HL-60 (cell line): ENCODE data around the gene HOOK2.

Experiments used
- DNase-seq, 2 experiments: peaks; one replicate each; pipeline ENCODE4 v3.0.0-alpha.2; 2010 to 2020; ENCODE audit warnings: low read depth in 1 of 2, low spot score in 1 of 2
- H3K27ac ChIP-seq: fragments of 250-450 bp; sonication (Bioruptor Pico); replicated peaks from 2 replicates; pipeline ENCODE4 v1.5.1; 2020; ENCODE audit warnings: mild to moderate bottlenecking, moderate library complexity
- H3K27me3 ChIP-seq: fragments of 250-450 bp; sonication (Bioruptor Pico); 2 replicates; pipeline ENCODE4 v1.5.1; 2021; ENCODE audit warnings: mild to moderate bottlenecking, moderate library complexity; ENCODE audit not compliant: insufficient read depth, poor library complexity, severe bottlenecking
- H3K4me3 ChIP-seq: replicated peaks from 2 replicates; pipeline ENCODE4 v1.5.1; 2011; ENCODE audit warnings: mild to moderate bottlenecking, control low read depth, low read length; ENCODE audit not compliant: insufficient read depth
- GABPA ChIP-seq: IDR thresholded peaks from 2 replicates; pipeline ENCODE4 v1.6.1; 2012; ENCODE audit warnings: low read depth
- POLR2AphosphoS5 ChIP-seq: IDR thresholded peaks from 2 replicates; pipeline ENCODE4 v1.6.1; 2012; ENCODE audit warnings: low read depth
- SPI1 ChIP-seq: IDR thresholded peaks from 2 replicates; pipeline ENCODE4 v1.6.1; 2012; ENCODE audit warnings: low read depth, mild to moderate bottlenecking, borderline replicate concordance
- TF ChIP-seq, protein P1 (sequence below): IDR thresholded peaks from 2 replicates; pipeline ENCODE4 v1.6.1; 2012; ENCODE audit warnings: low read depth; ENCODE audit not compliant: insufficient replicate concordance
- TF ChIP-seq, protein P2 (sequence below): IDR thresholded peaks from one replicate; pipeline ENCODE4 v1.5.1; 2011; ENCODE audit warnings: low read length, control low read depth, inconsistent platforms; ENCODE audit not compliant: insufficient read depth

Gene HOOK2

DNA sequence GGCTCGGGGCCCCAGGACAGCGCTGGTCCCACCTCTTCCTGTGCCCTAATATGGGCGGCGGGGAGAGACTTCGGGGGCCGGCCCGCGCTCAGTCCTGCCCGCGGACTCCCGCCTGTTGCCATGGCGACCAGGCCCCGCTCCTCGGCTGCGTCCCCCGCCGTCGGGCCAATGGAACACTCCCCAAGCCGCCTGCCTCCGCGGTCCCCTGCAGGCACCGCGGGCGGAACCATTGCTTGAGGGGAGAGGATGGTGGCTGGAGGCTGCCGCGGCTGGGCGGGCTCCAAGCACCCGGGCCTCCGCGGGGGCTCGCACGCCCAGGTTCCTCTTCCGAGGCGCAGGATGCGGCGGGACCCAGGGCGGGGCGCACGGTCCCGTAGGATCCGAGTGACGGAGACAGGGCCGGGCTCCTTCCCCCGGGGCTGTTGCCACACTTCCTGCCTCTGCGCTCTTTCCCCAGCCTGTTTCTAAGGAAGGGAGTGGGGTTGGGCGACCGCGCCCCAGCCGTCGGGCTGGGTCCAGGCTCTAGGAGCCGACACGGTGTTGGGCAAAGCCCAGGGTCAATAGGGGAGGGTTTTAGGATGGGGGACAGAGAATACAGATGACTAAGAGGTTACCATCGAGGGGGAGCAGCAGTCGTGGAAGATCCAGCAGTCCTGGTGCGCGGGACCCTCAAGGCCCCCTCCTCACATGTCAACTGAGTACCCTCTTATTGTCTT lies 14.7 kb upstream of the HOOK2 start:
- DNase-seq: peak; percentile 99
- peak overlapping the region; percentile 91 for H3K4me3 ChIP-seq
- no peaks in the 10 kb centered on the region for H3K27me3 ChIP-seq
- H3K27ac ChIP-seq: peak overlapping the region; percentile 95
- TF ChIP-seq, protein P1, sequence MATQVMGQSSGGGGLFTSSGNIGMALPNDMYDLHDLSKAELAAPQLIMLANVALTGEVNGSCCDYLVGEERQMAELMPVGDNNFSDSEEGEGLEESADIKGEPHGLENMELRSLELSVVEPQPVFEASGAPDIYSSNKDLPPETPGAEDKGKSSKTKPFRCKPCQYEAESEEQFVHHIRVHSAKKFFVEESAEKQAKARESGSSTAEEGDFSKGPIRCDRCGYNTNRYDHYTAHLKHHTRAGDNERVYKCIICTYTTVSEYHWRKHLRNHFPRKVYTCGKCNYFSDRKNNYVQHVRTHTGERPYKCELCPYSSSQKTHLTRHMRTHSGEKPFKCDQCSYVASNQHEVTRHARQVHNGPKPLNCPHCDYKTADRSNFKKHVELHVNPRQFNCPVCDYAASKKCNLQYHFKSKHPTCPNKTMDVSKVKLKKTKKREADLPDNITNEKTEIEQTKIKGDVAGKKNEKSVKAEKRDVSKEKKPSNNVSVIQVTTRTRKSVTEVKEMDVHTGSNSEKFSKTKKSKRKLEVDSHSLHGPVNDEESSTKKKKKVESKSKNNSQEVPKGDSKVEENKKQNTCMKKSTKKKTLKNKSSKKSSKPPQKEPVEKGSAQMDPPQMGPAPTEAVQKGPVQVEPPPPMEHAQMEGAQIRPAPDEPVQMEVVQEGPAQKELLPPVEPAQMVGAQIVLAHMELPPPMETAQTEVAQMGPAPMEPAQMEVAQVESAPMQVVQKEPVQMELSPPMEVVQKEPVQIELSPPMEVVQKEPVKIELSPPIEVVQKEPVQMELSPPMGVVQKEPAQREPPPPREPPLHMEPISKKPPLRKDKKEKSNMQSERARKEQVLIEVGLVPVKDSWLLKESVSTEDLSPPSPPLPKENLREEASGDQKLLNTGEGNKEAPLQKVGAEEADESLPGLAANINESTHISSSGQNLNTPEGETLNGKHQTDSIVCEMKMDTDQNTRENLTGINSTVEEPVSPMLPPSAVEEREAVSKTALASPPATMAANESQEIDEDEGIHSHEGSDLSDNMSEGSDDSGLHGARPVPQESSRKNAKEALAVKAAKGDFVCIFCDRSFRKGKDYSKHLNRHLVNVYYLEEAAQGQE: no peak
- TF ChIP-seq, protein P2, sequence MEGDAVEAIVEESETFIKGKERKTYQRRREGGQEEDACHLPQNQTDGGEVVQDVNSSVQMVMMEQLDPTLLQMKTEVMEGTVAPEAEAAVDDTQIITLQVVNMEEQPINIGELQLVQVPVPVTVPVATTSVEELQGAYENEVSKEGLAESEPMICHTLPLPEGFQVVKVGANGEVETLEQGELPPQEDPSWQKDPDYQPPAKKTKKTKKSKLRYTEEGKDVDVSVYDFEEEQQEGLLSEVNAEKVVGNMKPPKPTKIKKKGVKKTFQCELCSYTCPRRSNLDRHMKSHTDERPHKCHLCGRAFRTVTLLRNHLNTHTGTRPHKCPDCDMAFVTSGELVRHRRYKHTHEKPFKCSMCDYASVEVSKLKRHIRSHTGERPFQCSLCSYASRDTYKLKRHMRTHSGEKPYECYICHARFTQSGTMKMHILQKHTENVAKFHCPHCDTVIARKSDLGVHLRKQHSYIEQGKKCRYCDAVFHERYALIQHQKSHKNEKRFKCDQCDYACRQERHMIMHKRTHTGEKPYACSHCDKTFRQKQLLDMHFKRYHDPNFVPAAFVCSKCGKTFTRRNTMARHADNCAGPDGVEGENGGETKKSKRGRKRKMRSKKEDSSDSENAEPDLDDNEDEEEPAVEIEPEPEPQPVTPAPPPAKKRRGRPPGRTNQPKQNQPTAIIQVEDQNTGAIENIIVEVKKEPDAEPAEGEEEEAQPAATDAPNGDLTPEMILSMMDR: no peak
- TF ChIP-seq POLR2AphosphoS5: peak; percentile 63
- TF ChIP-seq GABPA: peak; percentile 73
- TF ChIP-seq SPI1: peak; percentile 50; the same call in 1 of the 2 replicates

DNA sequence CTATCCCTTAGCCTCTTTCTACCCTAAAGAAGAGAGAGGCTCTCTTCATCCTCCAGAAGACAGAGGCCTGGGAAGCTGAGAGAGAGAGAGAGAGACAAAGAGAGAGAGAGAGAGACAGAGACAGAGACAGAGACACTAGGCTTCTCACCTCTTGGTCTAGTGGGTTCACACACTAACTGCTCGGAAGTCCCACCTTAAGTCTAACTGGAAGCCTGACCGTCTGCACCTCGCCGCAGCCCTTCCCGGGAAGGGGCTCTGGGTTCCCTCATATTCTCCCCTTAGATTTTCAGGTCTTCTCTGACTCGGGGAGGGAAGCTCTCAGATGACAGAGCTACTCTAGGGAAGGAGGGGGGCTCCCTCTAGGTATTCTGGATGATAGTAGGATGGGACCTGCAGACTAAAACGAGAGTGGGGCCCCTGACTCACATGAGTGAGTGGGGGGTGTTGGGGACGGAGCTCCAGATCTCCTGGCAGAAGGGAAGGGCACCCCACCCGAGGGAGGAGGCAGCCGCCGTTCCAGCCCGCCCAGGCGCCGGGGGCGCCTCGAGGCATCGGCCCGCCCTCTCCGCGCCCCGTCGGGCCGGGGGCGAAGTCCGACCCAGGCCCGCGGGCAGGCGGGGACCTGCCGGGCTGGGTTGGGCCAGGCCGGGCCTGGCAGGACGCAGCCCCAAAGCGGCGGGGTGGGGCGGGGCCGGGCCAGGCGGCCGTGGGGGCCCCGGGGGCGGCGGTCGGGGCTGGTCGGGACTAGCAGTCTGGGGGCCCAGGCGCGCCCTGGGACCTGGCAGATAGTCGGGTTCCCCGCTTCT lies 13.9 kb upstream of the HOOK2 start:
- Histone ChIP-seq H3K27me3 (no peaks in the 10 kb centered on the region), H3K27ac (peak overlapping the region; percentile 95), H3K4me3 (peak overlapping the region; percentile 42)
- TF ChIP-seq, protein P1: no peak
- TF ChIP-seq SPI1 (no peak), GABPA (no peak), POLR2AphosphoS5 (peak; percentile 33)
- TF ChIP-seq, protein P2: no peak
- DNase-seq: no peak

DNA sequence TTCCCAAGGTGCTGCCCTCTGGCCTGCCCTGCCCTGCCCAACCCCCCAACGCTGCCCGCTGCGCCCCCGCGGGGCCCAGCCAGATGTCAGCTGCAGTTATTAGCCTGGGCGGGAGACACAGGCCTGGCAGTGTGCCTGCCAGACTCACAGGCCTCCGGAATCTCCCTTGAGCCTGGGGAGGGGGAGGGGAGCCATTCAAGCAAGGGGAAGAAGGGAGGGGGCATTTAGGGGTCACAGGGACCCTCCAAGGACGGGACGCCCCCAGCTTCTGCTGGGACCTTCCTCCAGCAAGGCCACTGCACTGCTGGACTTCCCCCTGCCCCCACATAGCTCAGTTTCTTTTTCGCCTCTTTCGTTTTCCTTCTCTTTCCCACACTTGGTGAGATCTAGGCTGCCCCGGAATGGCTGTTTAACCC lies 13.3 kb upstream of the HOOK2 start:
- TF ChIP-seq, protein P1: no peak
- TF ChIP-seq SPI1: no peak
- no peak for TF ChIP-seq GABPA
- TF ChIP-seq POLR2AphosphoS5: peak; percentile 63
- TF ChIP-seq, protein P2: no peak
- Histone ChIP-seq H3K27me3 (no peaks in the 10 kb centered on the region), H3K4me3 (peak overlapping the region; percentile 42), H3K27ac (peak overlapping the region; percentile 95)
- peak in 1 of 2 experiments; percentile 77 for DNase-seq
